GM12878 (cell line): ENCODE results near the gene PIM2. TPM values are rescaled to one million over a fixed set of nuclear protein-coding genes. Genes with fewer than 3 reads are reported as not detected.

Experiments
- ATF3 ChIP-seq: IDR thresholded peaks from 2 replicates; pipeline ENCODE4 v1.6.1; 2011; ENCODE audit warnings: low read depth, mild to moderate bottlenecking, low read length, moderate library complexity, borderline replicate concordance; ENCODE audit errors: extremely low read depth
- BMI1 ChIP-seq: fragments of 450-650 bp; IDR thresholded peaks from 2 replicates; pipeline ENCODE4 v1.6.1; 2016; ENCODE audit warnings: mild to moderate bottlenecking, moderate library complexity, borderline replicate concordance
- CBX5 ChIP-seq: sonication (generic); IDR thresholded peaks from 2 replicates; pipeline ENCODE4 v1.6.1; 2016; ENCODE audit warnings: low read depth, moderate library complexity, mild to moderate bottlenecking, inconsistent platforms
- EED ChIP-seq: sonication (generic); IDR thresholded peaks from 2 replicates; pipeline ENCODE4 v1.6.1; 2016; ENCODE audit warnings: antibody characterized with exemption, low read depth
- ESRRA ChIP-seq: IDR thresholded peaks from 2 replicates; pipeline ENCODE4 v1.6.1; 2012; ENCODE audit warnings: mild to moderate bottlenecking, low read length, improper control_type of control experiment
- FOS ChIP-seq: IDR thresholded peaks from 3 replicates; pipeline ENCODE4 v1.6.1; 2011; ENCODE audit warnings: borderline replicate concordance; ENCODE audit not compliant: insufficient read length; ENCODE audit errors: extremely low read depth
- GATAD2B ChIP-seq: fragments of 450-650 bp; conservative IDR thresholded peaks from 2 replicates; pipeline ENCODE4 v1.6.1; 2017; ENCODE audit warnings: low read depth, mild to moderate bottlenecking, moderate library complexity
- HDAC6 ChIP-seq: fragments of 200-600 bp; sonication (generic); IDR thresholded peaks from one replicate; pipeline ENCODE4 v1.8.0; 2017; ENCODE audit warnings: antibody characterized with exemption; ENCODE audit not compliant: unreplicated experiment
- MEF2A ChIP-seq: IDR thresholded peaks from 2 replicates; pipeline ENCODE4 v1.6.1; 2011; ENCODE audit warnings: low read depth, mild to moderate bottlenecking, low read length, moderate library complexity; ENCODE audit not compliant: insufficient read depth
- PAX5 ChIP-seq: IDR thresholded peaks from 2 replicates; pipeline ENCODE4 v1.6.1; 2011; ENCODE audit warnings: low read depth, low read length, borderline replicate concordance
- RBBP5 ChIP-seq: fragments of 200-600 bp; sonication (generic); conservative IDR thresholded peaks from 2 replicates; pipeline ENCODE4 v1.6.1; 2016
- SIN3A ChIP-seq: IDR thresholded peaks from 2 replicates; pipeline ENCODE4 v1.6.1; 2012; ENCODE audit warnings: low read depth, low read length, improper control_type of control experiment
- SKIL ChIP-seq: fragments of 450-650 bp; IDR thresholded peaks from 2 replicates; pipeline ENCODE4 v1.6.1; 2017; ENCODE audit warnings: mild to moderate bottlenecking, low read depth, inconsistent platforms; ENCODE audit not compliant: poor library complexity, severe bottlenecking
- SP1 ChIP-seq: IDR thresholded peaks from one replicate; pipeline ENCODE4 v1.6.1; 2011; ENCODE audit warnings: low read depth, low read length
- TBL1XR1 ChIP-seq: IDR thresholded peaks from 2 replicates; pipeline ENCODE4 v1.6.1; 2012; ENCODE audit warnings: low read depth, low read length, improper control_type of control experiment
- ZNF207 ChIP-seq: fragments of 450-650 bp; IDR thresholded peaks from 2 replicates; pipeline ENCODE4 v1.6.1; 2014; ENCODE audit warnings: antibody characterized with exemption, mild to moderate bottlenecking, borderline replicate concordance
- ZNF24 ChIP-seq: fragments of 450-650 bp; IDR thresholded peaks from 2 replicates; pipeline ENCODE4 v1.6.1; 2017; ENCODE audit warnings: antibody characterized with exemption, mild to moderate bottlenecking
- polyA plus RNA-seq, 11 experiments: library from polyadenylated mRNA; depleted of rRNA in 4 of 11; unstranded in 6 of 11; stranded (reverse) in 5 of 11; fragments of >200 nt; fragmentation: Nextera tagmentation in 4 of 11; fragmentation: Illumina TruSeq in 1 of 11; extraction: Ambion mirVana in 4 of 11; extraction: Trizol in 1 of 11; gene quantifications; 1 replicate in 1 of 11; 2 replicates in 10 of 11; pipeline versions ENCODE4 v1.2.1 to v1.2.3, GENCODE V29; 2011 to 2016; ENCODE audit warnings: inconsistent platforms in 2 of 11, missing spikeins in 2 of 11, low read depth in 1 of 11
- total RNA-seq, 4 experiments: library from RNA; depleted of rRNA in 3 of 4; stranded (reverse); fragments of >200 nt in 3 of 4; fragmentation: Illumina TruSeq in 1 of 4; extraction: Trizol in 1 of 4; gene quantifications; 2 replicates each; pipeline versions ENCODE4 v1.2.1 to v1.2.3, GENCODE V29; 2013 to 2021
- TF ChIP-seq, protein P1 (sequence below): fragments of 450-650 bp; IDR thresholded peaks from 2 replicates; pipeline ENCODE4 v1.6.1; 2017; ENCODE audit warnings: mild to moderate bottlenecking, moderate library complexity
- TF ChIP-seq, protein P2 (sequence below): fragments of 450-650 bp; formaldehyde crosslinking; IDR thresholded peaks from 2 replicates; pipeline ENCODE4 v1.4.0; 2022; ENCODE audit warnings: mild to moderate bottlenecking, moderate library complexity
- TF ChIP-seq, protein P3 (sequence below): IDR thresholded peaks from 2 replicates; pipeline ENCODE4 v1.6.1; 2012; ENCODE audit warnings: low read length, inconsistent platforms

The PIM2 gene
- total and polyA plus RNA-seq, 10 of the 15 experiments (the other 5 are each of a cell fraction or from before 2014, with no cell fraction given) = 19.2 to 96.8 (median 32.3) TPM

- TF ChIP-seq PAX5 (no peak), TBL1XR1 (no peak), EED (no peak), SKIL (no peak), BMI1 (no peak), ESRRA (no peak), CBX5 (no peak), SP1 (no peak), SIN3A (no peak), ATF3 (no peak), HDAC6 (no peak), ZNF24 (0 out of 2 replicates have a peak, but pooled peaks have one; percentile 5), GATAD2B (no peak), MEF2A (no peak), ZNF207 (no peak), FOS (no peak), RBBP5 (no peak)
- TF ChIP-seq, protein P1, sequence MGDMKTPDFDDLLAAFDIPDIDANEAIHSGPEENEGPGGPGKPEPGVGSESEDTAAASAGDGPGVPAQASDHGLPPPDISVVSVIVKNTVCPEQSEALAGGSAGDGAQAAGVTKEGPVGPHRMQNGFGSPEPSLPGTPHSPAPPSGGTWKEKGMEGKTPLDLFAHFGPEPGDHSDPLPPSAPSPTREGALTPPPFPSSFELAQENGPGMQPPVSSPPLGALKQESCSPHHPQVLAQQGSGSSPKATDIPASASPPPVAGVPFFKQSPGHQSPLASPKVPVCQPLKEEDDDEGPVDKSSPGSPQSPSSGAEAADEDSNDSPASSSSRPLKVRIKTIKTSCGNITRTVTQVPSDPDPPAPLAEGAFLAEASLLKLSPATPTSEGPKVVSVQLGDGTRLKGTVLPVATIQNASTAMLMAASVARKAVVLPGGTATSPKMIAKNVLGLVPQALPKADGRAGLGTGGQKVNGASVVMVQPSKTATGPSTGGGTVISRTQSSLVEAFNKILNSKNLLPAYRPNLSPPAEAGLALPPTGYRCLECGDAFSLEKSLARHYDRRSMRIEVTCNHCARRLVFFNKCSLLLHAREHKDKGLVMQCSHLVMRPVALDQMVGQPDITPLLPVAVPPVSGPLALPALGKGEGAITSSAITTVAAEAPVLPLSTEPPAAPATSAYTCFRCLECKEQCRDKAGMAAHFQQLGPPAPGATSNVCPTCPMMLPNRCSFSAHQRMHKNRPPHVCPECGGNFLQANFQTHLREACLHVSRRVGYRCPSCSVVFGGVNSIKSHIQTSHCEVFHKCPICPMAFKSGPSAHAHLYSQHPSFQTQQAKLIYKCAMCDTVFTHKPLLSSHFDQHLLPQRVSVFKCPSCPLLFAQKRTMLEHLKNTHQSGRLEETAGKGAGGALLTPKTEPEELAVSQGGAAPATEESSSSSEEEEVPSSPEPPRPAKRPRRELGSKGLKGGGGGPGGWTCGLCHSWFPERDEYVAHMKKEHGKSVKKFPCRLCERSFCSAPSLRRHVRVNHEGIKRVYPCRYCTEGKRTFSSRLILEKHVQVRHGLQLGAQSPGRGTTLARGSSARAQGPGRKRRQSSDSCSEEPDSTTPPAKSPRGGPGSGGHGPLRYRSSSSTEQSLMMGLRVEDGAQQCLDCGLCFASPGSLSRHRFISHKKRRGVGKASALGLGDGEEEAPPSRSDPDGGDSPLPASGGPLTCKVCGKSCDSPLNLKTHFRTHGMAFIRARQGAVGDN = peak; percentile 86
- TF ChIP-seq, protein P2, sequence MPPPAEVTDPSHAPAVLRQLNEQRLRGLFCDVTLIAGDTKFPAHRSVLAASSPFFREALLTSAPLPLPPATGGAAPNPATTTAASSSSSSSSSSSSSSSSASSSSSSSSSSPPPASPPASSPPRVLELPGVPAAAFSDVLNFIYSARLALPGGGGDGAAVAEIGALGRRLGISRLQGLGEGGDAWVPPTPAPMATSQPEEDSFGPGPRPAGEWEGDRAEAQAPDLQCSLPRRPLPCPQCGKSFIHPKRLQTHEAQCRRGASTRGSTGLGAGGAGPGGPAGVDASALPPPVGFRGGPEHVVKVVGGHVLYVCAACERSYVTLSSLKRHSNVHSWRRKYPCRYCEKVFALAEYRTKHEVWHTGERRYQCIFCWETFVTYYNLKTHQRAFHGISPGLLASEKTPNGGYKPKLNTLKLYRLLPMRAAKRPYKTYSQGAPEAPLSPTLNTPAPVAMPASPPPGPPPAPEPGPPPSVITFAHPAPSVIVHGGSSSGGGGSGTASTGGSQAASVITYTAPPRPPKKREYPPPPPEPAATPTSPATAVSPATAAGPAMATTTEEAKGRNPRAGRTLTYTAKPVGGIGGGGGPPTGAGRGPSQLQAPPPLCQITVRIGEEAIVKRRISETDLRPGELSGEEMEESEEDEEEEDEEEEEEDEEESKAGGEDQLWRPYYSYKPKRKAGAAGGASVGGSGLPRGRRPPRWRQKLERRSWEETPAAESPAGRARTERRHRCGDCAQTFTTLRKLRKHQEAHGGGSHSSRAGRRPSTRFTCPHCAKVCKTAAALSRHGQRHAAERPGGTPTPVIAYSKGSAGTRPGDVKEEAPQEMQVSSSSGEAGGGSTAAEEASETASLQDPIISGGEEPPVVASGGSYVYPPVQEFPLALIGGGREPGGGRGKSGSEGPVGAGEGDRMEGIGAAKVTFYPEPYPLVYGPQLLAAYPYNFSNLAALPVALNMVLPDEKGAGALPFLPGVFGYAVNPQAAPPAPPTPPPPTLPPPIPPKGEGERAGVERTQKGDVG (CRISPR knock-in tag) = no peak
- TF ChIP-seq, protein P3, sequence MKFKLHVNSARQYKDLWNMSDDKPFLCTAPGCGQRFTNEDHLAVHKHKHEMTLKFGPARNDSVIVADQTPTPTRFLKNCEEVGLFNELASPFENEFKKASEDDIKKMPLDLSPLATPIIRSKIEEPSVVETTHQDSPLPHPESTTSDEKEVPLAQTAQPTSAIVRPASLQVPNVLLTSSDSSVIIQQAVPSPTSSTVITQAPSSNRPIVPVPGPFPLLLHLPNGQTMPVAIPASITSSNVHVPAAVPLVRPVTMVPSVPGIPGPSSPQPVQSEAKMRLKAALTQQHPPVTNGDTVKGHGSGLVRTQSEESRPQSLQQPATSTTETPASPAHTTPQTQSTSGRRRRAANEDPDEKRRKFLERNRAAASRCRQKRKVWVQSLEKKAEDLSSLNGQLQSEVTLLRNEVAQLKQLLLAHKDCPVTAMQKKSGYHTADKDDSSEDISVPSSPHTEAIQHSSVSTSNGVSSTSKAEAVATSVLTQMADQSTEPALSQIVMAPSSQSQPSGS = no peak
Observed at GRCh38 chrX:48933757-48934156, 14.9 kb upstream of the PIM2 start (continued).
